PC-3 (cell line): ENCODE measurements around the gene NEDD4.

ENCODE experiments used
- CTCF ChIP-seq: fragments of 300-600 bp; sonication (generic); conservative IDR thresholded peaks from 2 replicates; pipeline ENCODE4 v1.5.1; 2017; ENCODE audit warnings: antibody characterized with exemption, low read depth, mild to moderate bottlenecking, low read length
- EZH2 ChIP-seq: fragments of 300-600 bp; sonication (generic); IDR thresholded peaks from one replicate; pipeline ENCODE4 v1.6.1; 2017; ENCODE audit warnings: antibody characterized with exemption, mild to moderate bottlenecking, low read length; ENCODE audit not compliant: unreplicated experiment
- EZH2phosphoT487 ChIP-seq: fragments of 300-600 bp; sonication (generic); IDR thresholded peaks from 2 replicates; pipeline ENCODE4 v1.6.1; 2018; ENCODE audit warnings: mild to moderate bottlenecking, antibody characterized with exemption, low read length, borderline replicate concordance

- TF ChIP-seq CTCF (no peak), EZH2 (no peak), EZH2phosphoT487 (no peak)
Observed at GRCh38 chr15:55959744-55960447, 33.5 kb downstream of the NEDD4 start.
